Esophagus (tissue), 2 donors: Measurements from ENCODE around the gene NONO. TPM values are rescaled to one million over a fixed set of nuclear protein-coding genes. Genes with fewer than 3 reads are reported as not detected.
"Not testable (repeated sequence)": the region's sequence is repeated elsewhere in the genome, so short reads cannot be mapped to it uniquely, and the experiment has no call there.

Source experiments
- H3K27ac ChIP-seq, 2 donors: one replicate each; pipeline ENCODE4 v1.5.1; 2013; ENCODE audit warnings: low read depth in 2 of 2, mild to moderate bottlenecking in 2 of 2, inconsistent platforms in 1 of 2, low read length in 1 of 2, moderate library complexity in 1 of 2
- H3K27me3 ChIP-seq, 2 donors: one replicate each; pipeline ENCODE4 v1.6.1; 2013; ENCODE audit warnings: low read length in 2 of 2, control low read depth in 1 of 2, mild to moderate bottlenecking in 1 of 2; ENCODE audit not compliant: insufficient read depth in 2 of 2, control insufficient read depth in 1 of 2
- H3K36me3 ChIP-seq, 2 donors: one replicate each; pipeline ENCODE4 v1.6.1; 2013; ENCODE audit warnings: low read length in 1 of 2; ENCODE audit not compliant: control insufficient read depth in 2 of 2, insufficient read depth in 2 of 2
- H3K4me1 ChIP-seq, 2 donors: one replicate each; pipeline ENCODE4 v1.6.1; 2013; ENCODE audit warnings: low read length in 1 of 2; ENCODE audit not compliant: control insufficient read depth in 2 of 2, insufficient read depth in 2 of 2
- H3K4me3 ChIP-seq, 2 donors: one replicate each; pipeline ENCODE4 v1.5.1; 2013; ENCODE audit warnings: low read length in 2 of 2, mild to moderate bottlenecking in 2 of 2, low read depth in 1 of 2, moderate library complexity in 1 of 2
- H3K9me3 ChIP-seq, 2 donors: one replicate each; pipeline ENCODE4 v1.6.1; 2013; ENCODE audit warnings: mild to moderate bottlenecking in 2 of 2, low read depth in 1 of 2, low read length in 1 of 2, moderate library complexity in 1 of 2; ENCODE audit not compliant: control insufficient read depth in 2 of 2, insufficient read depth in 1 of 2
- WGBS, 2 donors: extraction: QIAGEN DNeasy Blood & Tissue Kit; methylation state at CpG; one replicate each; pipeline ENCODE4 v1.1.7; 2013; 5-methylcytosine and 5-hydroxymethylcytosine counted together
- polyA plus RNA-seq, 2 donors: library from polyadenylated mRNA; stranded (reverse); fragments of 200-250 nt; gene quantifications; one replicate each; pipeline ENCODE4 v1.2.3, GENCODE V29; 2013
- donor health status: healthy with polysubstance abuse.
- donor health status: Bipolar disorder and iron deficiency.

Gene NONO
- polyA plus RNA-seq, 2 donors: 66.8 to 106 TPM

- no peak overlapping the region for H3K27ac ChIP-seq
These were observed 19.2 kb downstream of the NONO start for GRCh38 chrX:71302461-71303213.

DNA sequence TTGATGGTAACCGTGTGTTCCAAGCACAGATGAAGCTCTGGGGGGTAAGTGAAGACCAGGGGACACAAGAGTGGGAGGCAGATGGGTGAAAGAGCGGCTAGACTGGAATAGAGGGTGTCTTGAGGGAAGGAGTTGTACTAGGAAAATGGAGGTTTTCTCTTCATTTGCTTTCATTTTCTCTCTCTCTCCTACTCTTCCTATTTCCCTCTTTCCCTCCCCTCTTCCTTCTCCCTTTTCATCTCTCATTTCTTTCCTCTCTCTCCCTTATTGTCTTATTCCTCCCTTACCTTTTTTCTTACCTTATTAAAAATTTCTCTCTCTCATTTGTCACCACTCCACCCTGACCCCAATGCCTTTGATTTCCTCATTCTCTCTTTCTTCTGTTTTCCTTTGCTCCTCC lies 21.1 kb downstream of the NONO start:
- Histone ChIP-seq H3K27me3 (no peaks in the 10 kb centered on the region), H3K36me3 (peaks cover 0 to 3% of the 10 kb centered on the region in 2 donors), H3K9me3 (no peaks in the 10 kb centered on the region), H3K4me3 (no peak overlapping the region), H3K4me1 (no peaks in the 10 kb centered on the region), H3K27ac (no peak overlapping the region)
- WGBS, 2 donors: 73 to 95% methylated on average over 2 of the region's 2 CpGs

More at GRCh38 chrX:71302461-71303213, 19.2 kb downstream of the NONO start:
- Histone ChIP-seq H3K4me1 (no peaks in the 10 kb centered on the region), H3K36me3 (peaks cover 0 to 9% of the 10 kb centered on the region in 2 donors), H3K27me3 (no peaks in the 10 kb centered on the region), H3K9me3 (no peaks in the 10 kb centered on the region), H3K4me3 (no peak overlapping the region)
- 73% methylated on average over 5 of the region's 5 CpGs for WGBS, 2 donors

- no peaks in the 10 kb centered on the region for H3K4me1 ChIP-seq
- no peak overlapping the region for H3K27ac ChIP-seq
- 91 to 92% methylated on average over 7 of the region's 7 CpGs for WGBS, 2 donors
- no peaks in the 10 kb centered on the region for H3K36me3 ChIP-seq
- H3K4me3 ChIP-seq: no peak overlapping the region
- no peaks in the 10 kb centered on the region for H3K27me3 ChIP-seq
- no peaks in the 10 kb centered on the region for H3K9me3 ChIP-seq
These were observed 32.5 kb downstream of the NONO start for GRCh38 chrX:71315917-71316316.

DNA sequence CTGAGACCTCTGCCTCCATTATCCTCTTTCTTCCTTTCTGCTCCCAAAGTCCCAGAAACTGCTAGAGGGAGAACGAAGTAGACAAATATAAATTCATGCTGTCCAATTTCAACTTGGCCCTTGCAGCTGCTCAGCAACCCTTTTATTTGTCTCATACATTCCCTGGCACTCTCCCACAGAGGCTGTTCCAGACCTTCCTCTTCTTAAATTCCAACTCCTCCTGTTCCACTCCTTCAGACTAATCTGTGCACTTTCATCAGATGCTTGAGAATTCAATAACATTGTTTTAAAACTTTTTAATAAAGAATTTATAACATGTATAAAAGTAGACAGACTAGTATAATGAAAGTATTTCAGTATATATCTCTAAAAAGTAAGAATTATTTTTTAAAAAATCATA lies 33.5 kb downstream of the NONO start:
- not testable (repeated sequence) for H3K4me3 ChIP-seq, H3K36me3 ChIP-seq, H3K9me3 ChIP-seq, H3K27me3 ChIP-seq, H3K4me1 ChIP-seq, H3K27ac ChIP-seq
- no CpG with 5 or more reads among the region's 1 CpG for WGBS, 2 donors

- Histone ChIP-seq H3K9me3 (no peaks in the 10 kb centered on the region), H3K27ac (no peak overlapping the region), H3K4me1 (no peaks in the 10 kb centered on the region), H3K27me3 (no peaks in the 10 kb centered on the region), H3K4me3 (no peak overlapping the region), H3K36me3 (no peaks in the 10 kb centered on the region)
- WGBS, 2 donors: 71 to 95% methylated on average over 1 of the region's 1 CpG
These were observed 36.7 kb downstream of the NONO start for GRCh38 chrX:71320126-71320525.

GRCh38 chrX:71321731-71322130 lies 38.3 kb downstream of the NONO start:
- WGBS, 2 donors: 88 to 94% methylated on average over 1 of the region's 1 CpG
- no peaks in the 10 kb centered on the region for H3K36me3 ChIP-seq
- H3K27me3 ChIP-seq: no peaks in the 10 kb centered on the region
- no peaks in the 10 kb centered on the region for H3K9me3 ChIP-seq
- H3K4me1 ChIP-seq: no peaks in the 10 kb centered on the region
- H3K4me3 ChIP-seq: no peak overlapping the region
- H3K27ac ChIP-seq: no peak overlapping the region

DNA sequence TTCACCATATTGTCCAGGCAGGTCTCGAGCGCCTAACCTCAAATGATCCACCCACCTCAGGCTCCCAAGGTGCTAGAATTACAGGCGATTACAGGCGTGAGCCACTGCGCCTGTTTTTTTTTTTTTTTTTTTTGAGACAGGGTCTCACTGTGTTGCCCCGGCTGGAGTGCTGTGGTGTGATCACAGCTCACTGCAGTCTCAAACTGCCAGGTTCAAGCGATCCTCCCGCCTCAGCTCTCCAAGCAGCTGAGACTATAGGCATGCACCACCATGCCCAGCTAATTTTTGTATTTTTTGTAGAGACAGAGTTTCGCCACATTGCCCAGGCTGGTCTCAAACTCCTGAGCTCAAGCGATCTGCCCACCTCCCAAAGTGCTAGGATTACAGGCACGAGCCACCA lies 41.0 kb downstream of the NONO start:
- H3K9me3 ChIP-seq, H3K36me3 ChIP-seq, H3K4me1 ChIP-seq, H3K27ac ChIP-seq, H3K27me3 ChIP-seq, H3K4me3 ChIP-seq: not testable (repeated sequence)
- 92 to 96% methylated on average over 11 of the region's 11 CpGs for WGBS, 2 donors

DNA sequence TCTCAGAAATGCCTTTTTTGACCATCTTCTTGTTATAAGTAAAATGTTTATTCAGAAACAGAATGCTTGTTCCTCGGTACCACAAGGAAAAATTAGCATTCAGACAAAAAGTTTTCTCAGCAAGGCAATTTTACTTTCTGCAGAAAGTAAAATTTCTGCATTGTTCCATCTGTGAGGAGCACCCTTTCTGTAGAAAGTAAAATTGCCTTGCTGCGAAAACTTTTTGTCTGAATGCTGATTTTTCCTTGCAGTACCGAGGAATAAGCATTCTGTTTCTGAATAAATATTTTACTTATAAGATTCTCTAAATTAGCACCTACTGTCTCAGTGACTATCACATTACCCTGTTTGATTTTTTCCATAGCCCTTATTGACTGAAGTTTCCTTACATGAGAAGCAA lies 43.0 kb downstream of the NONO start:
- H3K36me3 ChIP-seq: no peaks in the 10 kb centered on the region
- no peak overlapping the region for H3K4me3 ChIP-seq
- H3K27me3 ChIP-seq: no peaks in the 10 kb centered on the region
- no peaks in the 10 kb centered on the region for H3K9me3 ChIP-seq
- no peak overlapping the region for H3K27ac ChIP-seq
- no peaks in the 10 kb centered on the region for H3K4me1 ChIP-seq
- WGBS, 2 donors: 87 to 100% methylated on average over 3 of the region's 3 CpGs

- not testable (repeated sequence) for H3K27me3 ChIP-seq, H3K4me1 ChIP-seq, H3K27ac ChIP-seq, H3K9me3 ChIP-seq, H3K4me3 ChIP-seq, H3K36me3 ChIP-seq
- WGBS, 2 donors: 45 to 67% methylated on average over 2 of the region's 5 CpGs
These were observed 65.8 kb downstream of the NONO start for GRCh38 chrX:71349151-71349665.

GRCh38 chrX:71349867-71350266 lies 66.4 kb downstream of the NONO start:
- H3K27me3 ChIP-seq, H3K9me3 ChIP-seq, H3K4me1 ChIP-seq, H3K27ac ChIP-seq, H3K36me3 ChIP-seq, H3K4me3 ChIP-seq: not testable (repeated sequence)
- WGBS, 2 donors: 11 to 48% methylated on average over 1 to 2 of the region's 6 CpGs
